Measurements from ENCODE around the gene PPP6R3.
"Not testable (repeated sequence)": the region's sequence is repeated elsewhere in the genome, so short reads cannot be mapped to it uniquely, and the experiment has no call there.

Gene PPP6R3

DNA sequence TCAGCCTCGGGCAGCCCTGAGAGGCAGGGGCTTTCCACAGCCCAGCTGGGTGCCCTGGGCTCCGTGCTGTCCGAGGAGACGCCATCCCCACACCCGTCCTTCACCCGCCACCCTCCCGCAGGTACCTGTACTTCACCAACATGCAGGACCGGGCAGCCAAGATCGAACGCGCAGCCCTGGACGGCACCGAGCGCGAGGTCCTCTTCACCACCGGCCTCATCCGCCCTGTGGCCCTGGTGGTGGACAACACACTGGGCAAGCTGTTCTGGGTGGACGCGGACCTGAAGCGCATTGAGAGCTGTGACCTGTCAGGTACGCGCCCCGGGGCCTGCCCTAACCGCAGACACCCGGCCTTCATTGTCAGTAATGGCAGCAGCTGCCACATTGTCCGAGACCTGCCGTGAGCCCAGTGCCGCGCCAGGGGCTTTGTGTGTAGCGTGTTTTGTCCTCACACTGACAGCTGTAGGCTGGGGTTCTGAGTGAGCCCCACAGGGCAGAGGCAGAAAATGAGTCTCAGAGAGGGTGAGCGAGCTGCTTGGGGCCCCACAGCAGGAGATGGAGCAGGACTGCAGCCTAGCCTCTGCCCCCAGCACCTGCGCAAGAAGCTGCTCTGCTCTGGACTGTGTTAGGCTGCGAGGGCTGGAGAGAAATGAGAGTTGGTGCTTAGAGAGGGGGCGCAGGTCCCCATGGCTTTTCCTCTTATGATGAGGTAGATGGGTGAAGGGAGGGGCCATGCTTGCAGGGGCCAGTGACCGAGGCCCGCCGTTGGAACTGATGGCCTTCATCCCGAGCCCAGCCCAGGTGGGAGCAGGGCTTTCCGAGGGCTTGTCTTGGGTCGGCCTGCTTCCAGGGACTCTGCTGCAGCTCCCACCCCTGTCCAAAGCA lies 35.3 kb upstream of the PPP6R3 start:
- Histone ChIP-seq H3K27me3 (ENCODE audit: control insufficient read depth, insufficient read depth, low read length) (no peaks in the 10 kb centered on the region), H3K4me3 (ENCODE audit: low read depth, low read length) (no peak overlapping the region), H3K9me3 (ENCODE audit: control insufficient read depth, insufficient read depth, low read length) (peaks cover 8% of the 10 kb centered on the region), H3K36me3 (ENCODE audit: control insufficient read depth, insufficient read depth, low read length) (peaks cover 54% of the 10 kb centered on the region), H3K27ac (ENCODE audit: low read depth, low read length) (no peak overlapping the region), H3K4me1 (ENCODE audit: control insufficient read depth, insufficient read depth, low read length) (no peaks in the 10 kb centered on the region), H3K9ac (ENCODE audit: low read depth, low read length) (no peak overlapping the region)

DNA sequence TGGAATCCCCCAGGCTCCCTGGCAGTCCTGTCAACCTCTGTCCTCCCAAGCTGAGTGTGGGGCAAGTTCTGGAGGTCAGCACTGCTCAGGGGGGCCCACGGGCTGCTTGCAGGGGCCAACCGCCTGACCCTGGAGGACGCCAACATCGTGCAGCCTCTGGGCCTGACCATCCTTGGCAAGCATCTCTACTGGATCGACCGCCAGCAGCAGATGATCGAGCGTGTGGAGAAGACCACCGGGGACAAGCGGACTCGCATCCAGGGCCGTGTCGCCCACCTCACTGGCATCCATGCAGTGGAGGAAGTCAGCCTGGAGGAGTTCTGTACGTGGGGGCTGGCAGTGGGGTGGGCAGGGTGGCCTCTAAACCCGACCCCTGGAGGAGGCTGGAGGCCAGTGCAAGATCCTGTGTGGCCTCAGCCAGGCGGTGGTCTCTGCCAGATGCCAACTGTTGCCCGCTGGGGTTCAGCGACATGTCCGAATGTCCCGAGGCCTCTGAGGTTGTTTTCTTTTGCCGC lies 34.6 kb upstream of the PPP6R3 start:
- peaks cover 8% of the 10 kb centered on the region for H3K9me3 ChIP-seq (ENCODE audit: control insufficient read depth, insufficient read depth, low read length)
- no peak overlapping the region for H3K27ac ChIP-seq (ENCODE audit: low read depth, low read length)
- no peaks in the 10 kb centered on the region for H3K27me3 ChIP-seq (ENCODE audit: control insufficient read depth, insufficient read depth, low read length)
- H3K36me3 ChIP-seq (ENCODE audit: control insufficient read depth, insufficient read depth, low read length) = peaks cover 58% of the 10 kb centered on the region
- H3K4me3 ChIP-seq (ENCODE audit: low read depth, low read length) = no peak overlapping the region
- no peaks in the 10 kb centered on the region for H3K4me1 ChIP-seq (ENCODE audit: control insufficient read depth, insufficient read depth, low read length)
- H3K9ac ChIP-seq (ENCODE audit: low read depth, low read length) = no peak overlapping the region

DNA sequence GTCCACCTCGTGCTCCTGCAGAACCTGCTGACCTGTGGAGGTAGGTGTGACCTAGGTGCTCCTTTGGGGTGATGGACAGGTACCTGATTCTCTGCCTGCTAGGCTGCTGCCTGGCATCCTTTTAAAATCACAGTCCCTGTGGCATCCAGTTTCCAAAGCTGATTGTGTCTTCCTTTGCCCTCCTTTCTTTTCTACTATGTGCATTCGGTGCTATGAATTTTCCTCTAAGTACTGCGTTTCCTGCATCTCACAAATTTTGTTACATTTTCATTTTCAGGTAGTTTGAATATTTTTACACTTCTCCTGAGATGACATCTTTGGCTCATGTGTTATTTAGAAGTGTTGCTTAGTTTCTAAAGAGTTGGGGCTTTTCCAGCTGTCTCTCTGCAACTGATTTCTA lies 30.9 kb upstream of the PPP6R3 start:
- H3K9ac ChIP-seq (ENCODE audit: low read depth, low read length) = no peak overlapping the region
- H3K27ac ChIP-seq (ENCODE audit: low read depth, low read length) = no peak overlapping the region
- no peaks in the 10 kb centered on the region for H3K27me3 ChIP-seq (ENCODE audit: control insufficient read depth, insufficient read depth, low read length)
- no peaks in the 10 kb centered on the region for H3K4me1 ChIP-seq (ENCODE audit: control insufficient read depth, insufficient read depth, low read length)
- peaks cover 8% of the 10 kb centered on the region for H3K9me3 ChIP-seq (ENCODE audit: control insufficient read depth, insufficient read depth, low read length)
- H3K4me3 ChIP-seq (ENCODE audit: low read depth, low read length) = no peak overlapping the region
- peaks cover 56% of the 10 kb centered on the region for H3K36me3 ChIP-seq (ENCODE audit: control insufficient read depth, insufficient read depth, low read length)

DNA sequence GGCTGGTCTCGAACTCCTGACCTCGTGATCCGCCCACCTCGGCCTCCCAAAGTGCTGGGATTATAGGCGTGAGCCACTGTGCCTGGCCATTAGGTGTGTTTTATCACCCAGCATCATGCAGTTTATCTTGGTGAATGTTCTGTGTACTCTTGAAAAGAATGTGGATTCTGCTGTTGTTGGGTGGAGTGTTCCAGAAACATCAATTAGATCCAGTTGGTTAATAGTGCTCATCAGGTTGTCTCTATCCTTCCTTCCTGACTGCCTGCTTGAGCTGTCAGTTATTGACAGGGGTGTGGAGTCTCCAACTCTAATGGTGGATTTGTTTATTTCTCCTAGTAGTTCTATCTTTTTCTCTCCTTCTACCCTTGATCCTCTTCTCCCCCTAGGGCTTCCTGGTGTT lies 30.2 kb upstream of the PPP6R3 start:
- Histone ChIP-seq H3K36me3 (ENCODE audit: control insufficient read depth, insufficient read depth, low read length) (peaks cover 54% of the 10 kb centered on the region), H3K4me1 (ENCODE audit: control insufficient read depth, insufficient read depth, low read length) (no peaks in the 10 kb centered on the region), H3K9me3 (ENCODE audit: control insufficient read depth, insufficient read depth, low read length) (peaks cover 8% of the 10 kb centered on the region), H3K27me3 (ENCODE audit: control insufficient read depth, insufficient read depth, low read length) (no peaks in the 10 kb centered on the region), H3K9ac (ENCODE audit: low read depth, low read length) (no peak overlapping the region), H3K27ac (ENCODE audit: low read depth, low read length) (no peak overlapping the region), H3K4me3 (ENCODE audit: low read depth, low read length) (no peak overlapping the region)

DNA sequence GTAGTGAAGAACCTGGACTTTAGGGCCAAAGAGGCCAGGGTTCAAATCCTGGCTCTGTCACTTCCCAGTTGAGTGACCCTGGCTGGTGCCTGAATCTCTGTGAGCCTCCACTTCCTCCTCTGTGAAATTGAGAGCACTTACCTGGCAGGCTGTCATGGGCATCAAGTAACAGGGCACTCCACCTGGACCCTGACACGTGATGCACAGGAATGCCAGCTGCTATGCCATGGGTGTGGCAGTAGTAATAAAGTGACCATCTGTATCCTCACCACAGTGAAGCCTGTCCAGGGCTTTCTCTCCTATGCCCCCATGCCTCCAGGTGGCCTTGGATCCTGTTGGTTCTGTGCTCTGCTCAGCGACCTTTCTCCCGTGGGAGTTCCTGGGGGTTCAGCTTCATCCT lies 29.8 kb upstream of the PPP6R3 start:
- H3K36me3 ChIP-seq (ENCODE audit: control insufficient read depth, insufficient read depth, low read length) = peaks cover 51% of the 10 kb centered on the region
- no peak overlapping the region for H3K4me3 ChIP-seq (ENCODE audit: low read depth, low read length)
- no peaks in the 10 kb centered on the region for H3K27me3 ChIP-seq (ENCODE audit: control insufficient read depth, insufficient read depth, low read length)
- H3K4me1 ChIP-seq (ENCODE audit: control insufficient read depth, insufficient read depth, low read length) = no peaks in the 10 kb centered on the region
- H3K9ac ChIP-seq (ENCODE audit: low read depth, low read length) = no peak overlapping the region
- peaks cover 8% of the 10 kb centered on the region for H3K9me3 ChIP-seq (ENCODE audit: control insufficient read depth, insufficient read depth, low read length)
- no peak overlapping the region for H3K27ac ChIP-seq (ENCODE audit: low read depth, low read length)

DNA sequence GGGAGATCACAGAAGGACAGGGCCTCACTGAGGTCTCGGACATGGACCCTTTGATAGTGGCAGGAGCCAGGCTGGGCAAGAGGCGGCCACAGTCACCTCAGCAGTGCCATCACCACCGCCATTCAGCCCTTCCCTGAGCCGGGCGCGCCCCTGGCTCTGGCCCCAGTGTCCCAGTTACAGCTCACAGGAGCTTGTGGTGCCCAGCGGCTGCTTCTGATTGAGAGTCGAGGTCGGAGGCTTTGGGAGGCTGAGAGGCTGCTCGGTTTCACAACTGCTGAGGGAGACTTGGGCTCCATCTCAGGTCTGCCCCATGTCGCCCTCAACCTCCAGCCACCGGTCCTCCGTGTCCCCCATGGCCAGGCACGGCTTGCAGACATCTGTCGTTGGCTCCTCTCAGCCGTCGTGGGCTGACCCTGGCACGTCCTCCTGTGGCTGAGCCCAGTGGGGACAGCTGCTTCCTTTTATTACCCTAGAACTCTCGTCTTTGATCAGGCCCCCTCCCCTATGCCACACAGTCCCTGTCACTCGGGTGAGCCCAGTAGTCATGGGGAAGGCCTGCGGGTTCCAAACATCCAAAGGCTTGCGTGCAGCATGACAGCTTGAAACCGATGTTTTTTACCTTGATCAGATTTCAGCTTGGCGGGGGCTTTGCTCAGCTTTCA lies 28.4 kb upstream of the PPP6R3 start:
- Histone ChIP-seq H3K27me3 (ENCODE audit: control insufficient read depth, insufficient read depth, low read length) (no peaks in the 10 kb centered on the region), H3K27ac (ENCODE audit: low read depth, low read length) (no peak overlapping the region), H3K4me1 (ENCODE audit: control insufficient read depth, insufficient read depth, low read length) (no peaks in the 10 kb centered on the region), H3K4me3 (ENCODE audit: low read depth, low read length) (no peak overlapping the region), H3K9ac (ENCODE audit: low read depth, low read length) (no peak overlapping the region), H3K36me3 (ENCODE audit: control insufficient read depth, insufficient read depth, low read length) (peaks cover 38% of the 10 kb centered on the region), H3K9me3 (ENCODE audit: control insufficient read depth, insufficient read depth, low read length) (peaks cover 8% of the 10 kb centered on the region)

DNA sequence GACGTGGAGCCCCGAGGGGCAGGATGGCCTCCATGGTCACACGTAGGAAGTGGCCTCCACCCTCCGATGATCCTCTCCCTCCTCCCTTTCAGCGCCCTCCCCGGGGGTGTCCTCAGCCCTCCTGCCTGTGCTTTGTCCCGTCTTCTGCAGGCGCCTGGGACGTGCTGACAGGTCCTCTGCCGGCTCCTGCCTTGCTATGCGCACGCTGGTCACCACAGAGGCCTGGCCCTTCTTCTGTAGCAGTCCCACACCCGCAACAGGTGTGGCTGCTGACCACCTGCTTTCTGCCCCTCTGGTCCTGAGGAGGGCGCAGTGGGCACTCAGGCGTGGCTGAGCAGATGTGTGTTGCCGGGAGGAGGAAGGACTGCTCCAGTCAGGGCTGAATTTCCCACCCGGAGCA lies 27.7 kb upstream of the PPP6R3 start:
- Histone ChIP-seq H3K27ac (ENCODE audit: low read depth, low read length) (no peak overlapping the region), H3K27me3 (ENCODE audit: control insufficient read depth, insufficient read depth, low read length) (no peaks in the 10 kb centered on the region), H3K4me1 (ENCODE audit: control insufficient read depth, insufficient read depth, low read length) (no peaks in the 10 kb centered on the region), H3K36me3 (ENCODE audit: control insufficient read depth, insufficient read depth, low read length) (peaks cover 38% of the 10 kb centered on the region), H3K9ac (ENCODE audit: low read depth, low read length) (no peak overlapping the region), H3K9me3 (ENCODE audit: control insufficient read depth, insufficient read depth, low read length) (peaks cover 8% of the 10 kb centered on the region), H3K4me3 (ENCODE audit: low read depth, low read length) (no peak overlapping the region)

DNA sequence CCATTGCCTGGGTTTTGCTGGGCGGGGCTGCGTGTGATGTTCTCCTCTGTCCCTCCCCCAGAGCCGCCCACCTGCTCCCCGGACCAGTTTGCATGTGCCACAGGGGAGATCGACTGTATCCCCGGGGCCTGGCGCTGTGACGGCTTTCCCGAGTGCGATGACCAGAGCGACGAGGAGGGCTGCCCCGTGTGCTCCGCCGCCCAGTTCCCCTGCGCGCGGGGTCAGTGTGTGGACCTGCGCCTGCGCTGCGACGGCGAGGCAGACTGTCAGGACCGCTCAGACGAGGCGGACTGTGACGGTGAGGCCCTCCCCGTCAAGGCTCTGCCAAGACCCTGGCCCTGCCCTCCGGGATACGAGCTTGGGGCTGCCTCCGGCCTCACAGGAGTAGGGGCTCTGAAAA lies 27.0 kb upstream of the PPP6R3 start:
- H3K27me3 ChIP-seq (ENCODE audit: control insufficient read depth, insufficient read depth, low read length) = no peaks in the 10 kb centered on the region
- no peaks in the 10 kb centered on the region for H3K4me1 ChIP-seq (ENCODE audit: control insufficient read depth, insufficient read depth, low read length)
- no peak overlapping the region for H3K4me3 ChIP-seq (ENCODE audit: low read depth, low read length)
- no peak overlapping the region for H3K27ac ChIP-seq (ENCODE audit: low read depth, low read length)
- peaks cover 8% of the 10 kb centered on the region for H3K9me3 ChIP-seq (ENCODE audit: control insufficient read depth, insufficient read depth, low read length)
- H3K9ac ChIP-seq (ENCODE audit: low read depth, low read length) = no peak overlapping the region
- peaks cover 37% of the 10 kb centered on the region for H3K36me3 ChIP-seq (ENCODE audit: control insufficient read depth, insufficient read depth, low read length)

DNA sequence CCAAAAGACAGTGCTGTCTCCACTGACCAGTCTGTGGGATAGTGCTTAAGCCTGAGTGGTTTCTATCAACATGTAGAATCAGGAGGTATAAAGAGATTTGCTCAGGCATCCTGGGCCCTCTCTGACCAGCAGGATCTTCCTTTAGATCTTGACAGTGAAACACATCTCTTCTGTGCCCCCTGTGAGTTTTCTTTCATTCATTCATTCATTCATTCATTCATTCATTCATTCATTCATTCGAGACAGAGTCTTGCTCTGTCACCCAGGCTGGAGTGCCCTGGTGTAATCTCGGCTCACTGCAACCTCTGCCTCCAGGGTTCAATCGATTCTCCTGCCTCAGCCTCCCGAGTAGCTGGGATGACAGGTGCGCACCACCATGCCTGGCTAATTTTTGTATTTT lies 26.4 kb upstream of the PPP6R3 start:
- not testable (repeated sequence) for H3K27ac ChIP-seq (ENCODE audit: low read depth, low read length); H3K27me3 ChIP-seq (ENCODE audit: control insufficient read depth, insufficient read depth, low read length); H3K4me3 ChIP-seq (ENCODE audit: low read depth, low read length); H3K9me3 ChIP-seq (ENCODE audit: control insufficient read depth, insufficient read depth, low read length); H3K4me1 ChIP-seq (ENCODE audit: control insufficient read depth, insufficient read depth, low read length); H3K9ac ChIP-seq (ENCODE audit: low read depth, low read length)
- peaks cover 36% of the 10 kb centered on the region for H3K36me3 ChIP-seq (ENCODE audit: control insufficient read depth, insufficient read depth, low read length)

DNA sequence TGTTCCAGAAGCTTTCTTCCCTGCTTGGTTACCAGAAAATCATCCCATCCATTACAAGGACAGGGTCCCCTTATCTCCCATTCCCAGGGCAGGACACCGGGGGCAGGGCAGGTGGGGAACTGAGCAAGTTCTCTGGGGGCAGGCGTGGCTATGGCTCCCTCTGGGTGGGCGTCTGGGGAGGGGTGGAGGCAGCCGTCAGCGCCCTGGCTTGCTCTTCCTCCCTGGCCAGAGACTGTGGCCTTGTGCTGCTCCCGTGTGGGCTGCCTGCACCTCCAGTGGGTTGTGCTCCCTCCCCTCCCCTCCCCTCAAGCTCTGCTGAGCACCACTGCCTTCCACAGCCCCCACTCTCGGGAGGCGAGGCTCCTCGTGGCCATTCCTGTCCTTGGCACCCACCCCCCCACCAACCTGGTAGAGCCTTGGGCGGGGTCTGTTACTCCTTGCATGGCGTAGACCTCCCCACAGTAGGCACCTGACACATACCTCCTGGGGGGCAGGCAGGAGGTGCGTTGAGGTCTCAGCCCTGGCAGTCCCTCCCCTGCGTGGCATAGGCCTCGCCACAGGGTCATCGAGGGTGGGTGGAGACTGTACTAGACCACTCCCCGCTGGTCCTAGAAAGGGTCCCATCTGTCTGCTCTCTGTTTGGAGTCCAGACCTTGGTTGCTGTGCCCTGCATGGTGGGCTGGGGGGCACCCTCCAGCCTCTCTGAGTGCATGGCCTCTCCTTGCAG lies 24.2 kb upstream of the PPP6R3 start:
- Histone ChIP-seq H3K9ac (ENCODE audit: low read depth, low read length) (no peak overlapping the region), H3K36me3 (ENCODE audit: control insufficient read depth, insufficient read depth, low read length) (peaks cover 23% of the 10 kb centered on the region), H3K4me3 (ENCODE audit: low read depth, low read length) (no peak overlapping the region), H3K27me3 (ENCODE audit: control insufficient read depth, insufficient read depth, low read length) (no peaks in the 10 kb centered on the region), H3K27ac (ENCODE audit: low read depth, low read length) (no peak overlapping the region), H3K4me1 (ENCODE audit: control insufficient read depth, insufficient read depth, low read length) (peaks cover 8% of the 10 kb centered on the region; the same call in 1 of the 2 replicates), H3K9me3 (ENCODE audit: control insufficient read depth, insufficient read depth, low read length) (no peaks in the 10 kb centered on the region)

All from HUES48 (cell line).